Stimulated activated naive B cell treated with anti-CD40 and anti-IgM and Interleukin-4, amounts not matched to agents 10 μg/mL and 1 μg/mL and 100 μg/mL, for 72 hours (primary cell): ENCODE data around the gene WFS1.

Experiments used
- ATAC-seq, 2 donors: fragments of 150-1000 bp; cut with Tn5 transposase; replicated peaks; 2 replicates each; pipeline ENCODE4 v1.10.0; 2021; ENCODE audit warnings: moderate library complexity in 1 of 2
- DNase-seq: peaks from one replicate; pipeline ENCODE4 v3.0.0; 2021
- H3K27ac Mint-ChIP-seq: one replicate; pipeline ENCODE4 v1.8.0; 2022; ENCODE audit warnings: mild to moderate bottlenecking, mixed read lengths
- H3K27me3 Mint-ChIP-seq, 2 donors: one replicate each; pipeline ENCODE4 v1.8.0; 2022; ENCODE audit warnings: mixed read lengths in 2 of 2
- H3K36me3 Mint-ChIP-seq, 2 donors: one replicate each; pipeline ENCODE4 v1.8.0; 2022; ENCODE audit warnings: mixed read lengths in 2 of 2, mild to moderate bottlenecking in 1 of 2
- H3K4me1 Mint-ChIP-seq, 2 donors: one replicate each; pipeline ENCODE4 v1.8.0; 2022; ENCODE audit warnings: mixed read lengths in 2 of 2, mild to moderate bottlenecking in 1 of 2
- H3K4me3 Mint-ChIP-seq, 2 donors: one replicate each; pipeline ENCODE4 v1.8.0; 2022; ENCODE audit warnings: mild to moderate bottlenecking in 2 of 2, mixed read lengths in 2 of 2, moderate library complexity in 1 of 2
- H3K9me3 Mint-ChIP-seq, 2 donors: one replicate each; pipeline ENCODE4 v1.8.0; 2022; ENCODE audit warnings: mixed read lengths in 2 of 2, mild to moderate bottlenecking in 1 of 2

Gene WFS1, protein sequence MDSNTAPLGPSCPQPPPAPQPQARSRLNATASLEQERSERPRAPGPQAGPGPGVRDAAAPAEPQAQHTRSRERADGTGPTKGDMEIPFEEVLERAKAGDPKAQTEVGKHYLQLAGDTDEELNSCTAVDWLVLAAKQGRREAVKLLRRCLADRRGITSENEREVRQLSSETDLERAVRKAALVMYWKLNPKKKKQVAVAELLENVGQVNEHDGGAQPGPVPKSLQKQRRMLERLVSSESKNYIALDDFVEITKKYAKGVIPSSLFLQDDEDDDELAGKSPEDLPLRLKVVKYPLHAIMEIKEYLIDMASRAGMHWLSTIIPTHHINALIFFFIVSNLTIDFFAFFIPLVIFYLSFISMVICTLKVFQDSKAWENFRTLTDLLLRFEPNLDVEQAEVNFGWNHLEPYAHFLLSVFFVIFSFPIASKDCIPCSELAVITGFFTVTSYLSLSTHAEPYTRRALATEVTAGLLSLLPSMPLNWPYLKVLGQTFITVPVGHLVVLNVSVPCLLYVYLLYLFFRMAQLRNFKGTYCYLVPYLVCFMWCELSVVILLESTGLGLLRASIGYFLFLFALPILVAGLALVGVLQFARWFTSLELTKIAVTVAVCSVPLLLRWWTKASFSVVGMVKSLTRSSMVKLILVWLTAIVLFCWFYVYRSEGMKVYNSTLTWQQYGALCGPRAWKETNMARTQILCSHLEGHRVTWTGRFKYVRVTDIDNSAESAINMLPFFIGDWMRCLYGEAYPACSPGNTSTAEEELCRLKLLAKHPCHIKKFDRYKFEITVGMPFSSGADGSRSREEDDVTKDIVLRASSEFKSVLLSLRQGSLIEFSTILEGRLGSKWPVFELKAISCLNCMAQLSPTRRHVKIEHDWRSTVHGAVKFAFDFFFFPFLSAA

DNA sequence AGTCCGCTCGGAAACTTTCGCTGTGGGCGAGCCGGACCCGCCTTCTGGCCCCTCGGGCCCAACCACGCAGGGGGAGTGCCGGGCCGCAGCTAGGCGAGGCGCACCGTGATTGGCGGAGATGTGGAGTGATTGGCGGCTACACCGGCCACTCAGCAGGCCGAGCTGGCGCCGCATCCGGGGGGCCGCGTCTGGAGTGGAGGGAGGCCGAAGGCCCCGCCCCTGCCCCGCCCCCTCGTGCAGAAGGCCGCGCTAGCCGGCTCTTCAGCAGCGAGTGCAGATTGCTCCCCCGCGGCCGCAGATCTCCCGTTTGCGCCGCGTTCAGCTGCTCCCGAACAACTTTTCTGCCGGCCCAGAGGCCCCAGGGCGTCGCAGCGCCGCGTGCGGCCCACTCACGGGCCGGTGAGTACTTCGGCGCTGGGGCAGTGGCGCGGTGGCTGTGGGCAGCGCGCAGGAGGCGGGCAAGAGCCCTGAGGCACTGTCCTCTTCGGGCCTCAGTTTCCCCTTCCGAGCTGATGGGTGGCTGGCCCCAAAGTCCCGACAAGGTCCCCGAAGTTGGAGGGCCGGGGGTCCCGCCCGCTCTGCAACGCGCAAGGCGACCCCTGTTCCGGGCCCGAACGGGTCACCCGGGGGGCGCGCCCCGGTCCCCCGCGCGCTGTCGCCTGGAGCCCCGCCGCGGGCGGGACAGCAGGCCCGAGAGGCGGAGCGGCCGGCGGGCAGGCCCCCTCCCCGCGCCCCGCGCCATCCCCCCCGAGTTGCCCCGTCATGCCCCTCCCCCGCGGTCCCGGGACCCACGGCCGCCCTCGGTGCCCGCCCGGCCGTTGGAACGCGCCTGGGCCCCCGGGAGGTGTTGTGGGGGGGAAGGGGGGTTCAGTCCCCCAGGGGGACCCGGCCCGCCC, at the start of gene WFS1:
Gene WFS1, plus strand, starts transcription at position 235 of the 896 bp plus-strand sequence. CDS start 7,606 bp downstream, outside the sequence.
- no peaks in the 10 kb centered on the region for H3K36me3 Mint-ChIP-seq
- DNase-seq (peak; percentile 99), ATAC-seq (peak; percentile 100)
- H3K9me3 Mint-ChIP-seq, result no peaks in the 10 kb centered on the region
- H3K27ac Mint-ChIP-seq, result no peak within 1 kb of the TSS
- peaks cover 0 to 2% of the 10 kb centered on the region in 2 donors for H3K27me3 Mint-ChIP-seq
- H3K4me1 Mint-ChIP-seq, result peaks cover 26 to 32% of the 10 kb centered on the region in 2 donors
- peak within 1 kb of the TSS; percentile 82 to 83 for H3K4me3 Mint-ChIP-seq

- peaks cover 0 to 4% of the 10 kb centered on the region in 2 donors for H3K4me1 Mint-ChIP-seq
- H3K27ac Mint-ChIP-seq, result no peak overlapping the region
- DNase-seq (no peak), ATAC-seq (no peak)
- H3K36me3 Mint-ChIP-seq, result no peaks in the 10 kb centered on the region
- H3K9me3 Mint-ChIP-seq, result peaks cover 0 to 9% of the 10 kb centered on the region in 2 donors
- H3K4me3 Mint-ChIP-seq, result no peak overlapping the region
- H3K27me3 Mint-ChIP-seq, result peaks cover 52 to 67% of the 10 kb centered on the region in 2 donors
Measured at GRCh38 chr4:6221301-6221850, 48.3 kb upstream of the WFS1 start.

DNA sequence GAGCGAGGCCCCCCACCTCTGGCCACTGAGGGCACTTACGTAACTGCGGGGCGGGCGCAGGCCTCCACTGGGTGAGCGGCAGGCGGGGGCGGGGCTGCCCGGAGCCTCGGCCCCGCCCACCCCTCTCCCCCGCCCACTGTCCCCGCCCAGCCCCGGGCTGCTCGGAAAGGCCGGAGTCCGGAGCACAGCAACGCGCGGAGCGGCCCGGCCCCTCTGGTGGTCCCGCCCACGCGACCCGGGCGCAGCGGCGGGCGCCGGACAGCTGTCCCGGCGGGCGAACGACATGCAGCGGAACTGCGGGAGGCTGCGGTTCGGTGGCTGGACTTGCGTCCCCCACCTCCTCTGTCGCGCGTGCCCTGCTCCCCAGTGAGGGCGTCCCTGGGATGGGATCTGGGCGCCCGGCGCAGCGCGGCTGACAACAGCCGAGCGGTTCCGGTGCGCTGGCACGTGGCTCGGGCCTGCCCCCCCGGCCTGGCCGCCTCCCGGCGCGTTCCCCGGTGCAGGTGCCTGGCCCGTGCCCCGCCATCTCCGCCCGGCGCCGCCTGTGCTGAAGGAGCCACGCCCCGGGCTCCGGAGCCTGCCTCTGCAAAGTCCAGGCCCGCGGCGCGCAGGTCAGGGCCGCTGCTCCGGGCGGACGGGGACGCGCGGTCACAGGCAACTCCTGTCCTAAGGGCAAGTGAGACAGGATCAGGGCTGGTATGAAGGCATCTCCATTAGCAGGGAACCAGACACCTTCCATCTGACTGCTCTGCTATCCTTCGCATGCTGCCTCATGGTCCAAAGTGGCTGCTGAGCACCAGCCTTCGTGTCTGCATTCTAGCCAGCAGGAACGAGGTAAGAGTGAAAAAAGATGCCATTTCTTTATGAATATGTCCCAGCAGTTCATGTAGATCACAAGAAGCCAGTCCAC, 47.5 kb upstream of the WFS1 start:
- Mint-ChIP-seq H3K9me3 (peaks cover 0 to 6% of the 10 kb centered on the region in 2 donors), H3K4me1 (peaks cover 0 to 4% of the 10 kb centered on the region in 2 donors), H3K27ac (no peak overlapping the region), H3K36me3 (no peaks in the 10 kb centered on the region), H3K27me3 (peaks cover 52 to 68% of the 10 kb centered on the region in 2 donors), H3K4me3 (no peak overlapping the region)
- ATAC-seq (no peak), DNase-seq (no peak)

DNA sequence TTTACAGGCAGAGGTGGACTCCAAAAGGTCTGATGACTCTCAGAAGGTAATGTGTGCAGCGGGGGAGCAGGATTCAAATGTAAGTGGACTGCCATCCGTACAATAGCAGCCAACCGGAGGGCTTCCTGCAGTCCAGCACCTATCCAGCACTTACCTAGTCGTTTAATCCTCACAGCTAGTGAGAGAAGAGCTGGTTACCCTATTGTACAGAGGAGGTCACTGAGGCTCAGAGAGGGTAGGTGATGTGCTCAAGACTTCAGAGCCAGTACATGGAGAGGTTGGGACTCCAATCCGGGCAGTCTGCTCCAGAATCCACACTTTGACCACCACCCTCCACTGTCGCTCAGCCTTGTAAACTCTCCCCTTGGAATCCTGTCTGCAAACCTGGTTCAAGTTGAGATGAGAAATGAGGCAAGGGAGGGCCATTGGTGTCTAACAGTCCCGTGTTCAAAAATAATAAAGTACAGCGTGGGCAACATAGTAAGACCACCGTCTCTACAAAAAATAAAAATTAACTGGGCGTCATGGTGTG, 46.8 kb upstream of the WFS1 start:
- no peak overlapping the region for H3K27ac Mint-ChIP-seq
- DNase-seq (no peak), ATAC-seq (no peak)
- H3K9me3 Mint-ChIP-seq, result peaks cover 0 to 6% of the 10 kb centered on the region in 2 donors
- no peaks in the 10 kb centered on the region for H3K36me3 Mint-ChIP-seq
- no peak overlapping the region for H3K4me3 Mint-ChIP-seq
- H3K27me3 Mint-ChIP-seq, result peaks cover 52 to 66% of the 10 kb centered on the region in 2 donors
- H3K4me1 Mint-ChIP-seq, result peaks cover 0 to 4% of the 10 kb centered on the region in 2 donors

DNA sequence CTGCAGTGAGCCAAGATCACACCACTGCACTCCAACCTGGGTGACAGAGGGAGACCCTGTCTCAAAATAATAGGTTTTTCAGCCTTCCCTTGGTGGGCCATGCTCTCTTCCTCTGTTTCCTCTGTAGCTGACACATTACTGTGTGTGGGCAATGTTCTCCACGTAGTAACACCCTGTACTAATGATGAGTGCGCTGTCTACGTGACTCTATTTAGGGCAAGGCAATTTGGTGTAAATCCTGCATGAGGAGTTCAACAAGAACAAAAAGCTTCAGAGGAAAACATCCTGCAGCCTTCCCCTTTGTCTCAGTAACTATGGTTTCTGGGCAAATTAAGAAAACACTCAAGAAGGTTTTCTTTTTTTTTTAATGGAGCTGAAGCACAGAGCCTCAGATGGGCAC, 44.9 kb upstream of the WFS1 start:
- peaks cover 0 to 6% of the 10 kb centered on the region in 2 donors for H3K9me3 Mint-ChIP-seq
- H3K36me3 Mint-ChIP-seq, result no peaks in the 10 kb centered on the region
- H3K4me1 Mint-ChIP-seq, result peaks cover 0 to 1% of the 10 kb centered on the region in 2 donors
- ATAC-seq (no peak), DNase-seq (no peak)
- no peak overlapping the region for H3K4me3 Mint-ChIP-seq
- no peak overlapping the region for H3K27ac Mint-ChIP-seq
- H3K27me3 Mint-ChIP-seq, result peaks cover 47 to 67% of the 10 kb centered on the region in 2 donors

GRCh38 chr4:6225469-6225868, 44.2 kb upstream of the WFS1 start:
- no peak overlapping the region for H3K27ac Mint-ChIP-seq
- H3K9me3 Mint-ChIP-seq, result peaks cover 0 to 6% of the 10 kb centered on the region in 2 donors
- H3K4me1 Mint-ChIP-seq, result peaks cover 0 to 1% of the 10 kb centered on the region in 2 donors
- ATAC-seq, result no peak
- no peak overlapping the region for H3K4me3 Mint-ChIP-seq
- no peaks in the 10 kb centered on the region for H3K36me3 Mint-ChIP-seq
- H3K27me3 Mint-ChIP-seq, result peaks cover 43 to 63% of the 10 kb centered on the region in 2 donors
- DNase-seq, result no peak

GRCh38 chr4:6226506-6226905, 43.1 kb upstream of the WFS1 start:
- ATAC-seq (no peak), DNase-seq (no peak)
- H3K9me3 Mint-ChIP-seq, result peaks cover 0 to 6% of the 10 kb centered on the region in 2 donors
- H3K4me1 Mint-ChIP-seq, result no peaks in the 10 kb centered on the region
- H3K36me3 Mint-ChIP-seq, result no peaks in the 10 kb centered on the region
- peaks cover 32 to 53% of the 10 kb centered on the region in 2 donors for H3K27me3 Mint-ChIP-seq
- H3K4me3 Mint-ChIP-seq, result no peak overlapping the region
- no peak overlapping the region for H3K27ac Mint-ChIP-seq

GRCh38 chr4:6227412-6228157, 42.1 kb upstream of the WFS1 start:
- Mint-ChIP-seq H3K9me3 (peaks cover 0 to 4% of the 10 kb centered on the region in 2 donors), H3K4me1 (no peaks in the 10 kb centered on the region), H3K27ac (no peak overlapping the region), H3K36me3 (no peaks in the 10 kb centered on the region), H3K27me3 (peaks cover 28 to 50% of the 10 kb centered on the region in 2 donors), H3K4me3 (no peak overlapping the region)
- no peak for ATAC-seq
- no peak for DNase-seq

- Mint-ChIP-seq H3K4me3 (no peak overlapping the region), H3K36me3 (no peaks in the 10 kb centered on the region), H3K27me3 (peaks cover 22 to 42% of the 10 kb centered on the region in 2 donors), H3K27ac (no peak overlapping the region), H3K9me3 (peaks cover 0 to 2% of the 10 kb centered on the region in 2 donors), H3K4me1 (no peaks in the 10 kb centered on the region)
- DNase-seq (no peak), ATAC-seq (no peak)
Measured at GRCh38 chr4:6228158-6229067, 41.2 kb upstream of the WFS1 start.

DNA sequence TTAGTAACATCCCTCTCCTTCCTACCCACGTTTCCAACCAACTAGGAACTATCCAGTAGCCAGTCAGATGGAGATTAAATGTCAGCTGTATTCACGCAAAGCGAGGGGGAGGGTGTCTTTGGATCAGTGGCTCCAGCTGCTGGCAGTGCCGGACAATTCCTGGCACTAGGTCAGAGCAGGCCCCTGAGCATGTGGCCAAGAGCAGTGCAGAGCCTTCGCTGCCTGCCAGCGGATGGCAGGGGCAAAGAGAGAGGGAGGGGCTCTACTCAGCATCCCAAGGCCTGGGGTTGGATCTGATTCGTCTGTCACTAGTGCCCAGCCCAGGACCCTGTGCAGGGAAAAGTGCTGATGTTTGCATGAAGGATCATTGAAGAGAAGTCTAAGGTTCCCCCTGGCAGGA, 40.6 kb upstream of the WFS1 start:
- H3K4me1 Mint-ChIP-seq, result no peaks in the 10 kb centered on the region
- no peaks in the 10 kb centered on the region for H3K36me3 Mint-ChIP-seq
- H3K9me3 Mint-ChIP-seq, result peaks cover 0 to 2% of the 10 kb centered on the region in 2 donors
- ATAC-seq (no peak), DNase-seq (no peak)
- no peak overlapping the region for H3K4me3 Mint-ChIP-seq
- H3K27me3 Mint-ChIP-seq, result peaks cover 22 to 35% of the 10 kb centered on the region in 2 donors
- H3K27ac Mint-ChIP-seq, result no peak overlapping the region
